NK-92 (cell line): ENCODE results near the gene NTF3.

Source experiments
- DNase-seq: peaks from one replicate; lab custom pipeline; 2025; ENCODE audit not compliant: unreplicated experiment; lab: John Stamatoyannopoulos, UW

The NTF3 gene

GRCh38 chr12:5430641-5431603 is 986 bp upstream of the NTF3 start:
- DNase-seq, result no peak

GRCh38 chr12:5433081-5433844 is 1.4 kb downstream of the NTF3 start:
- no peak for DNase-seq

GRCh38 chr12:5433845-5434646 is 2.1 kb downstream of the NTF3 start:
- DNase-seq, result no peak

- DNase-seq, result no peak
These were observed 3.0 kb downstream of the NTF3 start for GRCh38 chr12:5434647-5435560.

GRCh38 chr12:5437182-5437583 is 5.3 kb downstream of the NTF3 start:
- no peak for DNase-seq

- no peak for DNase-seq
These were observed 5.7 kb downstream of the NTF3 start for GRCh38 chr12:5437589-5437988.

- DNase-seq, result no peak
These were observed 6.8 kb downstream of the NTF3 start for GRCh38 chr12:5438671-5439200.

GRCh38 chr12:5439371-5439771 is 7.5 kb downstream of the NTF3 start:
- DNase-seq, result no peak

- no peak for DNase-seq
These were observed 7.9 kb downstream of the NTF3 start for GRCh38 chr12:5439788-5440300.

GRCh38 chr12:5440978-5441377 is 9.1 kb downstream of the NTF3 start:
- no peak for DNase-seq

GRCh38 chr12:5441497-5442236 is 9.8 kb downstream of the NTF3 start:
- no peak for DNase-seq

- DNase-seq, result no peak
These were observed 10.5 kb downstream of the NTF3 start for GRCh38 chr12:5442251-5443006.

- no peak for DNase-seq
These were observed 12.6 kb downstream of the NTF3 start for GRCh38 chr12:5444520-5444919.

GRCh38 chr12:5447320-5447719 is 15.4 kb downstream of the NTF3 start:
- no peak for DNase-seq

GRCh38 chr12:5451251-5451650 is 19.3 kb downstream of the NTF3 start:
- no peak for DNase-seq

- DNase-seq, result no peak
These were observed 20.7 kb downstream of the NTF3 start for GRCh38 chr12:5452569-5452968.

- no peak for DNase-seq
These were observed 21.6 kb downstream of the NTF3 start for GRCh38 chr12:5453466-5453865.

- no peak for DNase-seq
These were observed 23.1 kb downstream of the NTF3 start for GRCh38 chr12:5455045-5455444.
